Activated CD8-positive, alpha-beta memory T cell treated with anti-CD3 and anti-CD28 coated beads for 4 hours (primary cell): ENCODE data around the gene ARHGAP32.
"Not testable (repeated sequence)": the region's sequence is repeated elsewhere in the genome, so short reads cannot be mapped to it uniquely, and the experiment has no call there.

ENCODE experiments used
- DNase-seq, 2 donors: peaks; one replicate each; pipeline ENCODE4 v3.0.0-alpha.2; 2020; ENCODE audit warnings: low read depth in 2 of 2

ARHGAP32 gene

GRCh38 chr11:128933481-128934178 is 258.5 kb downstream of the ARHGAP32 start:
- DNase-seq = no peak

GRCh38 chr11:128931668-128932067 is 260.5 kb downstream of the ARHGAP32 start:
- DNase-seq = no peak

- DNase-seq = no peak
Measured at GRCh38 chr11:128931066-128931465, 261.1 kb downstream of the ARHGAP32 start.

- no peak for DNase-seq
Measured at GRCh38 chr11:128929991-128930390, 262.1 kb downstream of the ARHGAP32 start.

GRCh38 chr11:128929468-128929867 is 262.7 kb downstream of the ARHGAP32 start:
- DNase-seq = no peak

DNA sequence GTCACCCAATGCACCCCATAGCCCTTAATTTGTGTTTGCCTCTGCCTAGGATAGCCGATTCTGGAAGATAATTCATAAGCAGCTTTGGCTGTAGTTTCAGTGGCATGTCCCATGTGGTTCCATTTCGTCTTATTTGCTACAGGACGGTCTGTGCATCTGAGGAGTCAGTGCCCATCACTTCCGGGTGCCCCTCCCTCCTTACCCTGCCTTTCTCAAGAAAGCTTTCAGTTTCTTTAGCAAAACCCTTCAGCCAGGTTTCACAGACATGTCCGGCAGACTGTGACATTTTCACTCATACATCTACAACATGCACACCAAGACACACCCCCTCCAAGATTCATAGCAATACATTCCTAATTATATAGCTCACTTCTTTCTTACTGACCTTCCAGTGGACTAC is 263.7 kb downstream of the ARHGAP32 start:
- DNase-seq = no peak

GRCh38 chr11:128927683-128928336 is 264.3 kb downstream of the ARHGAP32 start:
- no peak for DNase-seq

DNA sequence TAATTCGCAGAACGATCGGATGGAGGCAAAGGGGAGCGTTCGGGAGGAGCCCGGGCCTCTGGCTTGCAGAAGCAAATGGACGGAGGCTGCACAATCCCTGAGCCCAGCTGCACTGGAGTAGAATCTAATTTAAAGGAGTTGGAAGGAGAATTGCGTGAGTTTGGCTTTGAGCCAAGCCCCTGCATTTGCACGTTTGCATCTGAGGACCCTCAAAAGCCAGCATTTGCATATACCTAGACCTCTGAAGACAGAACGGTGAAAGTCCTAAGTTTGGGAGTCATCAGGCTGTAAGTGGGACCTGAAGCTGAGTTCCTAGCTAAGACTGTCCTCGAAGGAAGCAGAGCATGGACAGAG is 265.0 kb downstream of the ARHGAP32 start:
- DNase-seq = no peak

DNA sequence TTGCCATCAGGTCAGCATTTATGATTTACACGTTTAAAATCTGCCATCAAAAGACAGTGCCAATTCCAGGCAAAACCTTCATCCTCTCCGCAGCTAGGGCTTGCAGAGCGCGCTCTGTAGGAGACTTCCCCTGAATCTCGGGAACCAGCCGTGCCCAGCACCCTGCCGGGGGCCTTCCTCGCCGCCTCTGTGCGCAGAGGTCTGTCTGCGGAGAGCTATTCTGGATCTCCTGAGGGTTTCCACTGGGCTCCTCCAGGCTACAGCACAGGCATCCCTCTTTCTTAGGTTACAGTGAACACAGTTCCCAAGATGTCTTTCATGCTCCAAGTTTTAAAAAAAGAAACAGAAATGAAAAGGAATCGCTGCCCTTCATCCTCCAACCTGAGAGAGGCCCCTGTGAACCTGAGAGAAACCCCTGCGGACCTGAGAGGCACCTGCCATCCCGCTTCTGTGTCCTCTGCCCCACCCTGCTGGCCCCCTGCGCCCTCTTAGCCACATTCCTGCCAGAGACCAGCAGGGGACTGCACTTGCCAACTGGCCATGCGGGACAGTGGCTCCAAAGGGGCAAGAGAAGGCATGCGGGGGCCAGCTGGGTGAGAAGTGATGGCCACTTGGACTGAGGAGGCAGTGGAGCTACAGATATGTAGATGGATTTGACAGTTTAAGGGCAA is 265.6 kb downstream of the ARHGAP32 start:
- DNase-seq = no peak

GRCh38 chr11:128926000-128926399 is 266.1 kb downstream of the ARHGAP32 start:
- DNase-seq = no peak

DNA sequence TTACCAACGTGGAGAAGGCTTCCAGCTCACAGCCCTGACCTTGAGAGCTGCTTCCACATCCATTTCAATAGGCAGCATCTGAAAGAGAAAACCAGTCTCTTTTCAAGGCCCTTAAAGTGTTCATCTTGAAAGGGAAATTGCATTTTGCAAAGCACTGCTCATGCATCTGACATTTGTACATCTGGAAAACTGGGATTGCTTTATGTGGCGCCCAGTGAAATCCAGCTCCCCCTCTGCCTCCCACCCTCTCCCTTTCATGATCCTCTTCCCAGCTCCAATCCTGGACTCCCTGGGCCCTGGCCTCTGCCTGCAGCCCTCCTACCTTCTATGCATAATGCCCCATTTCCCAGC is 266.9 kb downstream of the ARHGAP32 start:
- no peak for DNase-seq

DNA sequence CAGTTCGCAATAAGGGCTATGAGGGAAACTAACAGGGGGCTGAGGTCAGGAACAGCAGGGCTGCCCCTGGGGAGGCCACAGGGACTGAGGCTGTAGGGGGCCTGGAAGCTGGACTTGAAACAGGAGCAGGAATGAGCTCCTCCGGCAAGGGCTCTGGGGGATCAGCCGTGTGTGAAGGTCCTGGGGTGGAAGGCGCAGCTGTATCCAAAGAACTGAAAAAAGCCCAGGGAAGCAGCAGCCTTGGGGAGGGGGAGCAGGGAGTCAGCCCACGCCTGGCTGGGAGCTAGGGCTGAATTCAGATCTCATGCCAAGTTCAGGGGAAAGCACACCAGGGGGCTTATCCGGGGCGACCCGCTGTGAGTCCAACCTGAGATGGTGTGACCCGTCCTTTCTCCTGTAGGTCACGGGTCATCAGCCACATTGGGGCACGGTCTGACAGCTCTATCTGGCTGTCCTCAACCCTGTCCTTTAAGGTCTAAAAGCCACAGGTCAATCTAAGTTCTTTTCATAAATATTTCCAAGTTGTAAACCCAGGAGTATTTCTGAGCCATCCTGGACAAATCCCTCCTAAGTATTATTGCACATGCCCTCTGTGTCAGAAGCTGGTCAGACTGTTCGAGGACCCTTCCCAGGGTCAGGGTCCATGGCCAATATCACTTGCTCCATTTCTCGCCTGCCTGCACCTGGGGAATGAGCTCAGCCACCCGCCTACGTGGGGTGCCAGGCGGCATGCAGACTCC is 267.4 kb downstream of the ARHGAP32 start:
- no peak for DNase-seq

DNA sequence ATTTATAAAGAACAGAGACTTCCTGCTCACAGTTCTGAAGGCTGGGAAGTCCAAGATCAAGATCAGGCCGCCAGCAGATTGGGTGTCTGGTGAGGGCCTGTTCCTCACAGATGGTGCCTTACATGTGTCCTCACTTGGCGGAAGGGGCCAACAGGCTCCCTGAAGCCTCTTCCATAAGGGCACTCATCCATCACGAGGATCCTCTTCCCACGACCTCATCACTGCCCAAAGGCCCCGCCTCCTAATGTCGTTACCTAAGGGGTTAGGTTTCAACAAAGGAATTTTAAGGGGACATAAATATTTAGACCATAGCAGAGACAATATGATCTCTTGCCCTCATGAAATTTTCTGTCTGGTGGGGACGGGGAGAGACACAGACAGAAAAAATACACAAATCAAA is 268.0 kb downstream of the ARHGAP32 start:
- DNase-seq = no peak

GRCh38 chr11:128921793-128922192 is 270.3 kb downstream of the ARHGAP32 start:
- no peak for DNase-seq

- DNase-seq = no peak
Measured at GRCh38 chr11:128920666-128921065, 271.5 kb downstream of the ARHGAP32 start.

DNA sequence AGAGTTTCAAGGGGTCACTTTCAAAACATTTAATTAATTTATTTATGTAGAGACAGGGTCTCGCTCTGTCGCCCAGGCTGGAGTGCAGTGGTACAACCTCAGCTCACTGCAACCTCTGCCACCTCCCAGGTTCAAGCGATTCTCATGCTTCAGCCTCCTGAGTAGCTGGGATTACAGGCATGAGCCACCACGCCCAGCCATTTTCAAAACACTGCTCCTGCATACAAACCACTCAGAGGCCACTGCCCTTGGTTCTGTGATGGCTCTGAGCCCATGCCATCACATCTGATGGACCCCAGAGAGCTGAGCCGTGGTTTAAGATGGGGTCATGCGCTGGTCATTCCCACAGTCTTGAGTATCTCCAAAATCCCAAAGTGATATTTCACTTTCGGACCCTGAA is 272.5 kb downstream of the ARHGAP32 start:
- not testable (repeated sequence) for DNase-seq

GRCh38 chr11:128919216-128919615 is 272.9 kb downstream of the ARHGAP32 start:
- no peak for DNase-seq

DNA sequence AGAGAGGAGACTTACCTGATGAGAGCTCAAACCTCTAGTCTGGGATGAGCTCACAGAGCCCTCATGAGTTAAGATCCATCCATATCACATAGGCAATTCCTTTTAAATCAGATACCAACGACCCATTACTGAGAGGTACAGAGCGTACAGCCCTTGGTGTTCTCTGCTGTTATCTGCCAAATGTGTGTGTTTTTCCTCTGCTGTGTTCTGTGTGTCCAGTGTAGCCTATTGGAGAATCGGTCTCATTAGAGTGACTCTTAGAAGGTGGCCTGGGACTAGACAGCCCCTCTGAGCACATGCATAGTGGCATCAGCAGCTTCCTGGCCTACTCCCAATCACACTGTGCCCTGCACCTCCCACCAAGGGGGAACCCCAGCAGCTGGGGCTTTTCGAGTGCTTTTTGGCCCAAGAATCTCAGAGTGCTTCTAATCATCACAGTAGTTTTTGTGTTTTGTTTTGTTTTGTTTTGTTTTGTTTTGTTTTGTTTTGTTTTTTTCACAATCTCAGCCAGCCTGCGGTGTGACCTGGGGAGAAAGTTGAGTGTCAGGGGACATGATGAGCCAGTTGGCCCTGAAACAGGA is 274.9 kb downstream of the ARHGAP32 start:
- DNase-seq = no peak

DNA sequence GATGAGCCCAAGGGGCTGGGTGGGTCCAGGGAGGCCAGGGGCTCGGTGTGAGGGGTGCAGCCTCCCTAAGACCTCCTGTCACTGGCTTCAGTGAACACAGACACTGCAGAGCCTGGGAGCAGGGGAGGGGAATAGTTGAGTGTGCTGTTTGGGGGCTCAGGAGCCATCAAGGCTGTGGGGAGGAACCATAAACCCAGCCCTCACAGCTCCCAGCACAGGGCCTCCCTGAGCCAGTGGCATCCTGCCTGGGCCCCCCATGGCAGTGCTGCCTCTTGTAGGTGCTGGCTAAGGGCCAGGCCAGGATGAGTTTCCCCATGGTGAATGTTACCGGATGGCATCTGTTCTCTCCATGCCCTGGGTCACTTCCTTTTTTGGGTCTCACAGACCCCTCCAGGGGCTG is 275.4 kb downstream of the ARHGAP32 start:
- no peak for DNase-seq

DNA sequence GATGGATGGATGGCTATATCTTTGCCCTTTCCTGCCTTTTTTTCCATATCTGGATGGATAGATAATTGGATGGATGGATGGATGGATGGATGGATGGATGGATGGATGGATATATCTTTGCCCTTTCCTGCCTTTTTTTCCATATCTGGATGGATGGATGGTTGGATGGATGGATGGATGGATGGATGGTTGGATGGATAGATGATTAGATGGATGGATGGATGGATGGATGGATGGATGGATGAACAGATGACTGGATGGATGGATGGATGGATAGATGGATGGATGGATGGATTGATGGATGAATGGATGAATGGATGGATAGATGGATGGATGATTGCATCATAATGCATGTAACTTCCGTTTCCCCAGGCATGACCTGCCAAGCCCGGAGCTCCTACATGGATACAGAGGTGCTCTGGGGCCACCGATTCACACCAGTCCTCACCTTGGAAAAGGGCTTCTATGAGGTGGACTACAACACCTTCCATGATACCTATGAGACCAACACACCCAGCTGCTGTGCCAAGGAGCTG is 276.0 kb downstream of the ARHGAP32 start:
- no peak for DNase-seq

DNA sequence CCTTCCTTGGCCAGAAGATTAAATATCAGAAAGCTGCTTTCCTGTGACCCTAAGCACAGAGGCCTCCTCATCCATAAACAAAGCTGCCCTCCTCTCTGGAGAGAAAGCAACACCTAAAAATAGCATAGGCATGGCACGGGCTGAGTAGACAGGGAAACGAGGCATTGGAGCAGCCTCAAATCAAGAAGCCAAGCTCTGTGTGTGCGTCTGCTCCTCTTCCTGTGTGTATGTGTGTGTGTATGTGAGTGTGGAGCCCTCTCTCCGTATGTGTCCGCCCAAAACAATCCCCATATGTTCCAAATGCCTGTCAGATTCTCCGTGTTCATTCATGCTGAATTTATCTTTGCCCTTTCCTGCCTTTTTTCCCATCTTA is 277.0 kb downstream of the ARHGAP32 start:
- DNase-seq = no peak
